Kidney (tissue), 14 donors: ENCODE measurements around the gene BSN. TPM values are rescaled to one million over a fixed set of nuclear protein-coding genes. Genes with fewer than 3 reads are reported as not detected.

ENCODE experiments used
- DNase-seq, 5 donors: peaks; one replicate each; pipeline ENCODE4 v3.0.0-alpha.2; 2013 to 2020
- FAIRE-seq: peaks from 2 replicates; lab custom pipeline; 2012; peaks lifted over from hg19 to GRCh38; lab: Jason Lieb, UNC
- H3K27ac ChIP-seq, 2 donors: one replicate each; pipeline ENCODE4 v1.7.0; 2013; ENCODE audit warnings: low read depth in 2 of 2, low read length in 2 of 2, inconsistent platforms in 1 of 2
- H3K27me3 ChIP-seq: one replicate; pipeline ENCODE4 v1.7.1; 2013; ENCODE audit warnings: low read length, inconsistent platforms; ENCODE audit not compliant: control insufficient read depth, insufficient read depth
- H3K36me3 ChIP-seq, 3 donors: one replicate each; pipeline versions ENCODE4 v1.7.0 to v1.7.1; 2013; ENCODE audit warnings: low read length in 3 of 3, control low read depth in 1 of 3, inconsistent platforms in 1 of 3; ENCODE audit not compliant: insufficient read depth in 3 of 3, control insufficient read depth in 2 of 3
- H3K4me1 ChIP-seq, 3 donors: one replicate each; pipeline versions ENCODE4 v1.7.0 to v1.7.1; 2013; ENCODE audit warnings: low read length in 3 of 3, inconsistent platforms in 1 of 3, low read depth in 1 of 3; ENCODE audit not compliant: control insufficient read depth in 2 of 3, insufficient read depth in 2 of 3
- H3K4me3 ChIP-seq, 3 donors: one replicate each; pipeline versions ENCODE4 v1.7.0 to v1.8.1; 2013; ENCODE audit warnings: low read length in 3 of 3, control low read depth in 1 of 3, inconsistent platforms in 1 of 3
- H3K9ac ChIP-seq, 3 donors: one replicate each; pipeline versions ENCODE4 v1.7.0 to v1.7.1; 2013; ENCODE audit warnings: low read length in 3 of 3, control low read depth in 1 of 3, inconsistent platforms in 1 of 3
- H3K9me3 ChIP-seq, 3 donors: one replicate each; pipeline versions ENCODE4 v1.7.0 to v1.7.1; 2013; ENCODE audit warnings: low read length in 3 of 3, control low read depth in 1 of 3, inconsistent platforms in 1 of 3; ENCODE audit not compliant: control insufficient read depth in 2 of 3, insufficient read depth in 1 of 3
- CTCF ChIP-seq: IDR thresholded peaks from 3 replicates; pipeline ENCODE4 v1.5.1; 2012; ENCODE audit warnings: mild to moderate bottlenecking, moderate library complexity, borderline replicate concordance; ENCODE audit not compliant: insufficient read depth; ENCODE audit errors: extremely low read depth
- intact Hi-C: fragments of 100-400 bp; cut with DNase I; formaldehyde crosslinking; loops from one replicate; pipeline ENCODE4 v1.11.1; 2022
- polyA plus RNA-seq: library from polyadenylated mRNA; stranded (reverse); fragments of 350-450 nt; fragmentation: Illumina TruSeq; extraction: RNeasy Lipid Tissue Mini Kit (QIAGEN cat#74804); gene quantifications from one replicate; pipeline ENCODE4 v1.2.3, GENCODE V29; 2014; ENCODE audit warnings: low read depth, low replicate concordance; ENCODE audit not compliant: insufficient read depth
- total RNA-seq: library from RNA; stranded (reverse); fragmentation: NEBNext Ultra II Directional; extraction: Animal tissue kit (Norgen Biotek cat#: 25700); gene quantifications from one replicate; pipeline ENCODE4 v1.2.1, GENCODE V29; 2021
- donor health status: control.
- donor health status: control.
- donor health status: control.
- donor health status: control.
- donor health status: control.
- donor health status: DM: yes; HTN: yes; CAD: no.
- donor health status: Normal renal cell carcinoma (clear cell type).

BSN gene
- total and polyA plus RNA-seq, 2 donors from 2014 or later, result 0.11 to 1.3 TPM

- Histone ChIP-seq H3K27ac (no peak overlapping the region), H3K27me3 (no peaks in the 10 kb centered on the region), H3K9me3 (no peaks in the 10 kb centered on the region), H3K36me3 (peaks cover 0 to 17% (median 3%) of the 10 kb centered on the region in 3 donors), H3K4me1 (peaks cover 0 to 4% (median 1%) of the 10 kb centered on the region in 3 donors), H3K4me3 (no peak overlapping the region), H3K9ac (no peak overlapping the region)
- DNase-seq (no peak), FAIRE-seq (no peak)
- intact Hi-C loops, result no loop called here
- TF ChIP-seq CTCF, result no peak
Observed at GRCh38 chr3:49530701-49531100, 23.6 kb upstream of the BSN start.

GRCh38 chr3:49531218-49531617 lies 23.1 kb upstream of the BSN start:
- peaks cover 0 to 17% (median 3%) of the 10 kb centered on the region in 3 donors for H3K36me3 ChIP-seq
- H3K4me3 ChIP-seq, result no peak overlapping the region
- H3K27me3 ChIP-seq, result no peaks in the 10 kb centered on the region
- no peak overlapping the region for H3K9ac ChIP-seq
- intact Hi-C loops, result no loop called here
- FAIRE-seq, result no peak
- H3K27ac ChIP-seq, result no peak overlapping the region
- H3K4me1 ChIP-seq, result peaks cover 0 to 8% (median 7%) of the 10 kb centered on the region in 3 donors
- no peak for TF ChIP-seq CTCF
- no peaks in the 10 kb centered on the region for H3K9me3 ChIP-seq
- no peak for DNase-seq

GRCh38 chr3:49531715-49532114 lies 22.6 kb upstream of the BSN start:
- Histone ChIP-seq H3K27ac (no peak overlapping the region), H3K4me1 (peaks cover 0 to 13% (median 12%) of the 10 kb centered on the region in 3 donors), H3K27me3 (no peaks in the 10 kb centered on the region), H3K9me3 (no peaks in the 10 kb centered on the region), H3K9ac (no peak overlapping the region), H3K4me3 (no peak overlapping the region), H3K36me3 (peaks cover 0 to 17% (median 3%) of the 10 kb centered on the region in 3 donors)
- intact Hi-C loops, result no loop called here
- no peak for FAIRE-seq
- no peak for DNase-seq
- TF ChIP-seq CTCF, result no peak

GRCh38 chr3:49533031-49533430 lies 21.2 kb upstream of the BSN start:
- Histone ChIP-seq H3K9ac (no peak overlapping the region), H3K36me3 (peaks cover 0 to 17% (median 3%) of the 10 kb centered on the region in 3 donors), H3K4me3 (no peak overlapping the region), H3K4me1 (peaks cover 0 to 15% (median 14%) of the 10 kb centered on the region in 3 donors), H3K9me3 (no peaks in the 10 kb centered on the region), H3K27ac (no peak overlapping the region), H3K27me3 (no peaks in the 10 kb centered on the region)
- no peak for TF ChIP-seq CTCF
- no peak for FAIRE-seq
- no peak for DNase-seq
- intact Hi-C loops, result no loop called here
